AG09319 (cell line): ENCODE data around the gene OR13C2.
A peak's percentile ranks its signal among the peaks of the same experiment; 100 is the strongest.
"Not testable (repeated sequence)": the region's sequence is repeated elsewhere in the genome, so short reads cannot be mapped to it uniquely, and the experiment has no call there.

Experiments
- DNase-seq: peaks from one replicate; pipeline ENCODE4 v3.0.0-alpha.2; 2010; ENCODE audit warnings: low read depth; ENCODE audit errors: extremely low read depth
- TF ChIP-seq, protein P1 (sequence below): IDR thresholded peaks from 2 replicates; pipeline ENCODE4 v1.5.1; 2011; ENCODE audit warnings: low read depth, mild to moderate bottlenecking, inconsistent platforms, low read length, moderate library complexity

OR13C2 gene, protein sequence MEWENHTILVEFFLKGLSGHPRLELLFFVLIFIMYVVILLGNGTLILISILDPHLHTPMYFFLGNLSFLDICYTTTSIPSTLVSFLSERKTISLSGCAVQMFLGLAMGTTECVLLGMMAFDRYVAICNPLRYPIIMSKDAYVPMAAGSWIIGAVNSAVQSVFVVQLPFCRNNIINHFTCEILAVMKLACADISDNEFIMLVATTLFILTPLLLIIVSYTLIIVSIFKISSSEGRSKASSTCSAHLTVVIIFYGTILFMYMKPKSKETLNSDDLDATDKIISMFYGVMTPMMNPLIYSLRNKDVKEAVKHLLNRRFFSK

DNA sequence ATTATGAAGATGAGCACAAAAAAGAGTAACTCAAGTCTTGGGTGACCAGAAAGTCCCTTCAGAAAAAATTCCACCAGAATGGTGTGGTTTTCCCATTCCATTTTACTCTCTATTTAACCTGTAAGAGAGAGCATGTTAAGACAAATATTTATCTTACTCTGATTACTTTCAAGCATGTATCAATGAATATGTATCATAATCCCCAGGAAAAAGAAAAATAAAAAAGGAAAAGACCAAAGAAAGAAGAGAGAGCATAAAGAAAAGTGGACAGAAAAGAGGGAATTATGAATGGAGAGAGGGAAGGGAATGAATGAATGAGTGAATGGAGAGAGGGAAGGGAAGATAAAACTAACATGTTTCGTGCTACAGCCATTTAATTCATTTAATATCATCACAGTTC is at the start of gene OR13C2:
Gene OR13C2, minus strand, starts transcription at position 101 of the 400 bp plus-strand sequence. Its CDS starts 0 bp downstream, at position 101.
- DNase-seq: not testable (repeated sequence)

DNA sequence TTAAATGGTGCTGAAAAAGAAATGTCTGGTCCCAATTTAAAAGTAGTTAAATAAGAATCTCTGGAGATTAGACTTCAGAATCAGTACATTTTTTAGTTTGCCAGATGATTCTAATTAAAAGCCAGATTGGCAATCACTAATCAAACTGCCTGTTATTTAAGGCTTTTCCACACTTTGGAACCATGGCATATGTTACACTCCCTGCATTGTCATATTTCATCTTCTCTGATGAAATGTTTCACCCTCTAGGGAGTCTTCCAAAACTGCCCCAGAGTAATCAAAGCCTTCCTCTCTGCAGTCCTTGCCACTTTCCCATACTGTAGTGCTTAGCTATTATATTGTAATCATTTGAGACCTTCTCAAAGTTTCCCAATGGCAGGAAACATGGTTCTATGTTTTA is 30.0 kb upstream of the OR13C2 start:
- no peak for DNase-seq
- TF ChIP-seq, protein P1, sequence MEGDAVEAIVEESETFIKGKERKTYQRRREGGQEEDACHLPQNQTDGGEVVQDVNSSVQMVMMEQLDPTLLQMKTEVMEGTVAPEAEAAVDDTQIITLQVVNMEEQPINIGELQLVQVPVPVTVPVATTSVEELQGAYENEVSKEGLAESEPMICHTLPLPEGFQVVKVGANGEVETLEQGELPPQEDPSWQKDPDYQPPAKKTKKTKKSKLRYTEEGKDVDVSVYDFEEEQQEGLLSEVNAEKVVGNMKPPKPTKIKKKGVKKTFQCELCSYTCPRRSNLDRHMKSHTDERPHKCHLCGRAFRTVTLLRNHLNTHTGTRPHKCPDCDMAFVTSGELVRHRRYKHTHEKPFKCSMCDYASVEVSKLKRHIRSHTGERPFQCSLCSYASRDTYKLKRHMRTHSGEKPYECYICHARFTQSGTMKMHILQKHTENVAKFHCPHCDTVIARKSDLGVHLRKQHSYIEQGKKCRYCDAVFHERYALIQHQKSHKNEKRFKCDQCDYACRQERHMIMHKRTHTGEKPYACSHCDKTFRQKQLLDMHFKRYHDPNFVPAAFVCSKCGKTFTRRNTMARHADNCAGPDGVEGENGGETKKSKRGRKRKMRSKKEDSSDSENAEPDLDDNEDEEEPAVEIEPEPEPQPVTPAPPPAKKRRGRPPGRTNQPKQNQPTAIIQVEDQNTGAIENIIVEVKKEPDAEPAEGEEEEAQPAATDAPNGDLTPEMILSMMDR: no peak

DNA sequence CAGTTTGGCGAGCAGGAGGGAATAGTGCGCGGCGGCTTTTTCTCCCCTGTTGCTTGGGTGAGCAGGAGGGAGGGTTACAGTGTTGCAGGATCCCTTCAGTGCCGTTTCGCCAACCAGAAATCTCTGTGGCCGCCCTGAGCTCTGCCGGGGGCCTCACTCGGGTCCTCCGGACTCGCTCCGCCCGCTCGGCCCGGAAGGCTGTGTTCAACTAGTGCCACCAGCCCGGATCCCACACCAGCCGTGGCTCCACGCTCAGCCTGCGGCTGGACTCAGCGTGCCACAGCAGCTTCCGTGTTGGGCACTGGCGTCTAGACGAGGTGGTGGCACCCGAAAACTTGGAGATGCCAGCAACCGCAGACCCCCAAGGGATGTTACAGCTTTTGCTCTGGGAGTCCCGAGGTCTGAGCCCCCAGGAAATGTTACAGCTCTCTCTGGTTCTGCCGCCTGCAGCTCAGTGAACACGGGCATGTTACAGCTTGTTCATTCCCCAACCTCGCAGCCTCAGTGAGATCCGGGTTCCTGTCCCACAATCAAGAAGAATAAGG is 28.6 kb upstream of the OR13C2 start:
- TF ChIP-seq, protein P1: no peak
- DNase-seq: no peak

DNA sequence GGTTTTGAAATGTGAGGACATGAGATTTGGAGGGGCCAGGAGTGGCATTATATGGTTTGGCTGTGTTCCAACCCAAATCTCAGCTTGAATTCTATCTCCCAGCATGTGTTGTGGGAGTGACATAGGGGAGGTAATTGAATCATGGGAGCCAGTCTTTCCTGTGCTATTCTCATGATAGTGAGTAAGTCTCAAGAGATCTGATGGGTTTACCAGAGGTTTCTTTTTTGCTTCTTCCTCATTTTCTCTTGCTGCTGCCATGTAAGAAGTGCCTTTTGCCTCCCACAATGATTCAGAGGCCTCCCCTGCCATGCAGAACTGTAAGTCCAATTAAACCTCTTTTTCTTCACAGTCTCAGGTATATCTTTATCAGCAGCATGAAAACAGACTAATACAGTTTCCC is 20.5 kb upstream of the OR13C2 start:
- not testable (repeated sequence) for DNase-seq

DNA sequence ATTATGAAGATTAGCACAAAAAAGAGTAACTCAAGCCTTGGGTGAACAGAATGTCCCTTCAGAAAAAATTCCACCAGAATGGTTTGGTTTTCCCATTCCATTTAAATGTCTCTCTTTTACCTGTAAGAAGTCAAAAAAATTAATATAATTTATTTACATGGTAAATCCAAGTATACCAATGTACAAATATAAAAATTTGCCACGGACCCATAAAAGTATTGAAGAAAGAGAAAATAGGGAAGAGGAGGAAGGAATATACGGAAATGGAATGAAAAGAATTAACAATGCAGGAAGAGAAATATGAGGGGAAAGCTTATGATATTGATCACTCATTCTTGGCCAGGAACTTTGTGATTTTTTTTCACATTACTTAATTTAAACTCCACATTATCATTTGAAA is 12.7 kb upstream of the OR13C2 start, which contains the start of gene OR13C9:
Gene OR13C9, minus strand, starts transcription at position 101 of the 400 bp plus-strand sequence. Its CDS starts 0 bp downstream, at position 101.
- DNase-seq: no peak
- TF ChIP-seq, protein P1: no peak

DNA sequence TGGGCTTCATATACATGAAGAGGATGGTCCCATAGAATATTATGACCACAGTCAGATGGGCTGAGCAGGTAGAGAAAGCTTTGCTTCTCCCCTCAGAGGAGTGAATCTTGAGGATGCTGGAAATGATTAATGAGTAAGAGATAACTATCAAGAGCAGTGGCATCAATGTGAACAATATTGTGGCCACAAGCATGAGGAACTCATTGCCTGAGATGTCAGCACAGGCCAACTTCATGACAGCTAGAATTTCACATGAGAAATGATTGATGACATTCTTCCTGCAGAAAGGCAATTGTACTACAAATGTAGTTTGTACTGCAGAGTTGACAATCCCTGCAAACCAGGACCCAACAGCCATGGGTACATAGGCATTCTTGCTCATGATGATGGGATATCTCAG is 12.0 kb upstream of the OR13C2 start:
- no peak for DNase-seq
- TF ChIP-seq, protein P1: no peak

DNA sequence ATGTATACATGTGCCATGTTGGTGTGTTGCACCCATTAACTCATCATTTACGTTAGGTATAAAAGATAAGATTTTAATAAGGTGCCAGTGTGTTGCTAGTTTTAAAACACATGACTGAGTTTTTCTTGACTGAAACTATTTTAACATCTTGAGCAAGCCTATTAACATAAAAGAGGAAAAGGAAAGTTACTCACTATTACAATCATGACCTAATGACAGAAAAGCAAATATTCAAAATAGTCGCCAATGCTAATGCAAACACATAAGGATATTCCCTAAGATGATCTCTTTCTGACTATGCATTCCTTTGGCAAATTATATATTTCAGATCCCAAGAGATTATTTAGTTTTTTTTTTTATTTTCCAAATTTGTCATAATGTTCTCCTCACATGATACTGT is 5.8 kb upstream of the OR13C2 start:
- TF ChIP-seq, protein P1: no peak
- DNase-seq: no peak

DNA sequence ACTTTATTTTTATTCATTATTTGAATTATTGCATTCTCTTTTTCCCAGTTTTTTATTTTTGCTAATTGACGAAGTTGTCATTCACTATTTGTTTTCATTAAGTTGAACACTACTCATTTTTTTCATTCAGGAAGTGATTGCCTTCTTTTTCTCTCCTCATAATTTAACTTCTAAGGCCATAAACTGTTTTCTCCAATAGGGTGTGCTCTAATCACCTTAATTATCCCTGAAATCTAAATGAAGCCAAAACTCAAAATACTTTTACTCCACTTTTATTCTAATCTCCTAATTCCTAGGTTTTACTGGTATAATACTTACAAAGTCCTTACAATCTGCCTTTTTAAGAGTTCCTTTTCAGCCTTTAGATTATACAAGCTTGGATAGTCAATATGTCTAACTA is 2.9 kb upstream of the OR13C2 start:
- DNase-seq: no peak

More for the DNA sequence above, 2.9 kb upstream of the OR13C2 start:
- TF ChIP-seq, protein P1: peak; percentile 14
